A549 (cell line): Measurements from ENCODE around the gene NUAK2. TPM values are rescaled to one million over a fixed set of nuclear protein-coding genes. Genes with fewer than 3 reads are reported as not detected.

Experiments
- ATAC-seq, 2 experiments: fragments of 200-7000 bp in 1 of 2; fragments of >200 bp in 1 of 2; cut with Nextera tagmentation in 1 of 2; cut with Tn5 transposase in 1 of 2; 3 replicates each; pipeline versions ENCODE4 v1.8.0 to v1.9.1; 2018 to 2020; ENCODE audit warnings: mild to moderate bottlenecking in 1 of 2, moderate library complexity in 1 of 2
- CTCF ChIA-PET: fragments of 300-600 bp; sonication (Branson Sonifier 250); formaldehyde crosslinking; extraction: SDS; loops from one replicate; lab custom pipeline; 2021; ENCODE audit warnings: antibody characterized with exemption, inconsistent platforms; lab: Yijun Ruan, JAX
- POLR2A ChIA-PET: fragments of 350-600 bp; formaldehyde crosslinking; extraction: SDS; loops from one replicate; lab custom pipeline; 2021; ENCODE audit warnings: antibody characterized with exemption, inconsistent platforms; lab: Yijun Ruan, JAX
- DNase-seq, 2 experiments: peaks; one replicate each; pipeline versions ENCODE4 v3.0.0 to v3.0.0-alpha.2; 2011 to 2016; ENCODE audit warnings: low read depth in 1 of 2, low spot score in 1 of 2
- FAIRE-seq: peaks from 2 replicates; lab custom pipeline; 2011; peaks lifted over from hg19 to GRCh38; lab: Jason Lieb, UNC
- H3K27ac ChIP-seq, 2 experiments: fragments of >200 bp; sonication (Bioruptor Twin); formaldehyde crosslinking; 3 replicates each; pipeline ENCODE4 v1.5.1; 2016 to 2017
- H3K4me1 ChIP-seq: fragments of >200 bp; sonication (Bioruptor Twin); formaldehyde crosslinking; 3 replicates; pipeline ENCODE4 v1.6.1; 2016
- H3K4me2 ChIP-seq: fragments of >200 bp; sonication (Bioruptor Twin); formaldehyde crosslinking; 3 replicates; pipeline ENCODE4 v1.6.1; 2016
- H3K4me3 ChIP-seq: fragments of >200 bp; sonication (Bioruptor Twin); formaldehyde crosslinking; 3 replicates; pipeline ENCODE4 v1.5.1; 2016
- H3K9me3 ChIP-seq: fragments of >200 bp; sonication (Bioruptor Twin); formaldehyde crosslinking; 3 replicates; pipeline ENCODE4 v1.6.1; 2016
- BHLHE40 ChIP-seq: IDR thresholded peaks from 2 replicates; pipeline ENCODE4 v1.6.1; 2012; ENCODE audit warnings: low read depth, low read length, inconsistent platforms
- CHD4 ChIP-seq: fragments of 200-600 bp; sonication (generic); IDR thresholded peaks from 2 replicates; pipeline ENCODE4 v1.6.1; 2016; ENCODE audit warnings: antibody characterized with exemption, mild to moderate bottlenecking, borderline replicate concordance
- EHMT2 ChIP-seq: fragments of 200-600 bp; sonication (generic); IDR thresholded peaks from 2 replicates; pipeline ENCODE4 v1.6.1; 2016; ENCODE audit warnings: antibody characterized with exemption, low read depth, mild to moderate bottlenecking, moderate library complexity
- EP300 ChIP-seq, 2 experiments: fragments of >200 bp; sonication (Bioruptor Twin); formaldehyde crosslinking; IDR thresholded peaks; 2 replicates in 1 of 2; 3 replicates in 1 of 2; pipeline ENCODE4 v1.6.1; 2016 to 2017
- FOXS1 ChIP-seq: fragments of 250-450 bp; sonication (Bioruptor Pico); IDR thresholded peaks from 2 replicates; pipeline ENCODE4 v1.5.0; 2020; ENCODE audit warnings: mild to moderate bottlenecking, moderate library complexity
- HDAC2 ChIP-seq: fragments of 200-600 bp; sonication (generic); IDR thresholded peaks from 2 replicates; pipeline ENCODE4 v1.6.1; 2016
- HOXA7 ChIP-seq: fragments of 250-450 bp; sonication (Bioruptor Pico); IDR thresholded peaks from 2 replicates; pipeline ENCODE4 v1.5.0; 2020; ENCODE audit warnings: mild to moderate bottlenecking, moderate library complexity
- HOXB13 ChIP-seq: fragments of 250-450 bp; sonication (Bioruptor Pico); IDR thresholded peaks from 2 replicates; pipeline ENCODE4 v1.5.0; 2020; ENCODE audit warnings: low read depth, mild to moderate bottlenecking, moderate library complexity
- HOXB5 ChIP-seq: fragments of 250-450 bp; sonication (Bioruptor Pico); IDR thresholded peaks from 2 replicates; pipeline ENCODE4 v1.5.0; 2020; ENCODE audit warnings: mild to moderate bottlenecking, moderate library complexity
- KDM1A ChIP-seq: fragments of 200-600 bp; sonication (generic); IDR thresholded peaks from 2 replicates; pipeline ENCODE4 v1.6.1; 2016; ENCODE audit warnings: low read depth, mild to moderate bottlenecking
- KDM5A ChIP-seq: fragments of 200-600 bp; sonication (generic); IDR thresholded peaks from 2 replicates; pipeline ENCODE4 v1.6.1; 2016; ENCODE audit warnings: antibody characterized with exemption, mild to moderate bottlenecking
- NFE2L2 ChIP-seq: fragments of 150-350 bp; conservative IDR thresholded peaks from 2 replicates; pipeline ENCODE4 v1.6.1; 2014; ENCODE audit warnings: low read length
- PHF8 ChIP-seq: fragments of 200-600 bp; sonication (generic); IDR thresholded peaks from 2 replicates; pipeline ENCODE4 v1.6.1; 2016; ENCODE audit warnings: low read depth, mild to moderate bottlenecking, antibody characterized with exemption, moderate library complexity, borderline replicate concordance
- POLR2A ChIP-seq: IDR thresholded peaks from 2 replicates; pipeline ENCODE4 v1.6.1; 2012; ENCODE audit warnings: mild to moderate bottlenecking, low read length
- RAD21 ChIP-seq, 2 experiments: fragments of >200 bp in 1 of 2; sonication (Bioruptor Twin) in 1 of 2; formaldehyde crosslinking in 1 of 2; IDR thresholded peaks in 1 of 2; conservative IDR thresholded peaks in 1 of 2; 2 replicates in 1 of 2; 3 replicates in 1 of 2; pipeline ENCODE4 v1.6.1; 2012 to 2018; ENCODE audit warnings: inconsistent platforms in 1 of 2
- RCOR1 ChIP-seq: fragments of 150-350 bp; IDR thresholded peaks from 2 replicates; pipeline ENCODE4 v1.6.1; 2014; ENCODE audit warnings: antibody characterized with exemption, low read length, low read depth
- SMC3 ChIP-seq: fragments of >200 bp; sonication (Bioruptor Twin); formaldehyde crosslinking; IDR thresholded peaks from 3 replicates; pipeline ENCODE4 v1.6.1; 2018; ENCODE audit warnings: inconsistent platforms
- SREBF2 ChIP-seq: fragments of 450-650 bp; IDR thresholded peaks from 2 replicates; pipeline ENCODE4 v1.6.1; 2014; ENCODE audit warnings: mild to moderate bottlenecking, moderate library complexity
- TP53 ChIP-seq: fragments of 250-450 bp; sonication (Bioruptor Pico); IDR thresholded peaks from 2 replicates; pipeline ENCODE4 v1.5.0; 2021; ENCODE audit warnings: mild to moderate bottlenecking, moderate library complexity
- ZC3H11A ChIP-seq: fragments of 450-650 bp; IDR thresholded peaks from 2 replicates; pipeline ENCODE4 v1.6.1; 2014; ENCODE audit warnings: antibody characterized with exemption, mild to moderate bottlenecking
- ZFP36 ChIP-seq: fragments of 450-650 bp; IDR thresholded peaks from 2 replicates; pipeline ENCODE4 v1.6.1; 2014; ENCODE audit warnings: borderline replicate concordance; ENCODE audit not compliant: partially characterized antibody
- WGBS: methylation state at CpG from one replicate; pipeline ENCODE4 v1.1.6; 2017; ENCODE audit errors: missing lambda C conversion rate; 5-methylcytosine and 5-hydroxymethylcytosine counted together
- polyA plus RNA-seq, 4 experiments: library from polyadenylated mRNA; depleted of rRNA in 3 of 4; stranded (reverse); fragments of >200 nt; fragmentation: RNase III in 1 of 4; extraction: RNeasy Plus Mini Kit Qiagen cat#74134 plus additional on column Dnase treatment in 1 of 4; gene quantifications; 2 replicates in 3 of 4; 3 replicates in 1 of 4; pipeline ENCODE4 v1.2.3, GENCODE V29; 2011 to 2017
- TF ChIP-seq, protein P1 (sequence below): fragments of 450-650 bp; IDR thresholded peaks from 2 replicates; pipeline ENCODE4 v1.6.1; 2014; ENCODE audit warnings: antibody characterized with exemption
- TF ChIP-seq, protein P2 (sequence below): fragments of >200 bp; sonication (Bioruptor Twin); formaldehyde crosslinking; IDR thresholded peaks from 3 replicates; pipeline ENCODE4 v1.5.1; 2016
- TF ChIP-seq, protein P3 (sequence below): IDR thresholded peaks from 2 replicates; pipeline ENCODE4 v1.6.1; 2012
- TF ChIP-seq, protein P4 (sequence below): fragments of 250-450 bp; sonication (Bioruptor Pico); IDR thresholded peaks from 2 replicates; pipeline ENCODE4 v1.5.0; 2021; ENCODE audit warnings: mild to moderate bottlenecking, moderate library complexity, borderline replicate concordance

NUAK2 gene
- polyA plus RNA-seq, 2 of the 4 experiments (the other 2 are of a cell fraction) = 29.7 to 37.8 TPM

DNA sequence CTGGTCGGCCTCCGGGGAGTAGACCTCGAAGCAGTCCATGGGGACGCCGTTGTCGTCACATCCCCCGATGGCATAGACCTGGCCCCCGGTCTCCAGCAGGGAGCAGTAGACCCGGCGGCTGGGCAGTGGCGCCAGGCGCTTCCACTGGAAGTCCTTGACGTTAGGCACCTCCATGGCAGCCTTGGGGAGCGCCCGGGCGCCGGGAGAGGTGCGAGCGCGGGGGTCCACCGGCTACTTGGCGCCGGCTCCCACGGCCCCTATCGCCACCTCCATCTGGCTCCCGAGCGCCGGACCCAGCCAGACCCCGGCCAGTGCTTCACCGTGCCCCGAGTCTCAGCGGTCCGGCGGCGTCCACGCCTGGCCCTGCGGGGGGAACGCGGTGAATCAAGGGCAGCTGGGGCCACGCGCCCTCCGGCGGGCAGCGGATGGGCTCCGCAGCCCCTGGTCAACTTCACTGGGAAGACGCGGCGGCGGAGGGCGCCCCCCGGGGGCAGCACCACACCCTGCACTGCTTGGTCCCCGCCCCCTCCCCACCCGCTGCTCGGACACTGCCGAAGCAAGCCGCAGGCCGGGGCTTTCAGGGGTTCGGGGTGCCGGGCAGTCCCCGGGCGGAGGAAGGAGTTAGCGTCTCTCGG is 22.0 kb upstream of the NUAK2 start:
- peak overlapping the region; percentile 66 for H3K4me3 ChIP-seq
- peak overlapping the region; percentile 64 to 86 for H3K27ac ChIP-seq
- CTCF ChIA-PET = interaction anchor here (1.3 to 67.1 kb wide), 6 partner anchors 11 to 182 kb away, joined by 3 to 3627 read pairs (median 12); partner anchors contain the start of gene NUAK2
- H3K4me1 ChIP-seq = peaks cover 14% of the 10 kb centered on the region; the same call in 2 of the 3 replicates
- FAIRE-seq = no peak
- peak; percentile 89 to 94 for ATAC-seq
- DNase-seq = peak; percentile 69 to 73
- 0% methylated on average over 2 of the region's 63 CpGs for WGBS
- peak overlapping the region; percentile 100 for H3K4me2 ChIP-seq
- TF ChIP-seq, protein P1, sequence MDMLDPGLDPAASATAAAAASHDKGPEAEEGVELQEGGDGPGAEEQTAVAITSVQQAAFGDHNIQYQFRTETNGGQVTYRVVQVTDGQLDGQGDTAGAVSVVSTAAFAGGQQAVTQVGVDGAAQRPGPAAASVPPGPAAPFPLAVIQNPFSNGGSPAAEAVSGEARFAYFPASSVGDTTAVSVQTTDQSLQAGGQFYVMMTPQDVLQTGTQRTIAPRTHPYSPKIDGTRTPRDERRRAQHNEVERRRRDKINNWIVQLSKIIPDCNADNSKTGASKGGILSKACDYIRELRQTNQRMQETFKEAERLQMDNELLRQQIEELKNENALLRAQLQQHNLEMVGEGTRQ = no peak
- TF ChIP-seq, protein P2, sequence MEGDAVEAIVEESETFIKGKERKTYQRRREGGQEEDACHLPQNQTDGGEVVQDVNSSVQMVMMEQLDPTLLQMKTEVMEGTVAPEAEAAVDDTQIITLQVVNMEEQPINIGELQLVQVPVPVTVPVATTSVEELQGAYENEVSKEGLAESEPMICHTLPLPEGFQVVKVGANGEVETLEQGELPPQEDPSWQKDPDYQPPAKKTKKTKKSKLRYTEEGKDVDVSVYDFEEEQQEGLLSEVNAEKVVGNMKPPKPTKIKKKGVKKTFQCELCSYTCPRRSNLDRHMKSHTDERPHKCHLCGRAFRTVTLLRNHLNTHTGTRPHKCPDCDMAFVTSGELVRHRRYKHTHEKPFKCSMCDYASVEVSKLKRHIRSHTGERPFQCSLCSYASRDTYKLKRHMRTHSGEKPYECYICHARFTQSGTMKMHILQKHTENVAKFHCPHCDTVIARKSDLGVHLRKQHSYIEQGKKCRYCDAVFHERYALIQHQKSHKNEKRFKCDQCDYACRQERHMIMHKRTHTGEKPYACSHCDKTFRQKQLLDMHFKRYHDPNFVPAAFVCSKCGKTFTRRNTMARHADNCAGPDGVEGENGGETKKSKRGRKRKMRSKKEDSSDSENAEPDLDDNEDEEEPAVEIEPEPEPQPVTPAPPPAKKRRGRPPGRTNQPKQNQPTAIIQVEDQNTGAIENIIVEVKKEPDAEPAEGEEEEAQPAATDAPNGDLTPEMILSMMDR = peak; percentile 38
- TF ChIP-seq HOXB13 (CRISPR knock-in tag) (0 out of 2 replicates have a peak, but pooled peaks have one; percentile 41), FOXS1 (no peak), HOXB5 (peak; percentile 58; the same call in 1 of the 2 replicates), SREBF2 (no peak), POLR2A (no peak), PHF8 (no peak), HDAC2 (no peak), RCOR1 (no peak), EHMT2 (no peak), CHD4 (no peak), HOXA7 (no peak), SMC3 (peak; percentile 23; the same call in 1 of the 3 replicates), TP53 (CRISPR knock-in tag) (no peak), RAD21 (conservative IDR thresholded peaks at IDR 0.05 in 1 of 2, IDR thresholded peaks at IDR 0.05 in 1 of 2) (peak; percentile 9 to 13; a peak in 1 of 5 replicates), ZC3H11A (no peak)
- TF ChIP-seq, protein P3, sequence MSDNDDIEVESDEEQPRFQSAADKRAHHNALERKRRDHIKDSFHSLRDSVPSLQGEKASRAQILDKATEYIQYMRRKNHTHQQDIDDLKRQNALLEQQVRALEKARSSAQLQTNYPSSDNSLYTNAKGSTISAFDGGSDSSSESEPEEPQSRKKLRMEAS = peak; percentile 66; the same call in 1 of the 2 replicates
- TF ChIP-seq, protein P4, sequence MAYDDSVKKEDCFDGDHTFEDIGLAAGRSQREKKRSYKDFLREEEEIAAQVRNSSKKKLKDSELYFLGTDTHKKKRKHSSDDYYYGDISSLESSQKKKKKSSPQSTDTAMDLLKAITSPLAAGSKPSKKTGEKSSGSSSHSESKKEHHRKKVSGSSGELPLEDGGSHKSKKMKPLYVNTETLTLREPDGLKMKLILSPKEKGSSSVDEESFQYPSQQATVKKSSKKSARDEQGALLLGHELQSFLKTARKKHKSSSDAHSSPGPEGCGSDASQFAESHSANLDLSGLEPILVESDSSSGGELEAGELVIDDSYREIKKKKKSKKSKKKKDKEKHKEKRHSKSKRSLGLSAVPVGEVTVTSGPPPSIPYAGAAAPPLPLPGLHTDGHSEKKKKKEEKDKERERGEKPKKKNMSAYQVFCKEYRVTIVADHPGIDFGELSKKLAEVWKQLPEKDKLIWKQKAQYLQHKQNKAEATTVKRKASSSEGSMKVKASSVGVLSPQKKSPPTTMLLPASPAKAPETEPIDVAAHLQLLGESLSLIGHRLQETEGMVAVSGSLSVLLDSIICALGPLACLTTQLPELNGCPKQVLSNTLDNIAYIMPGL (CRISPR knock-in tag) = peak; percentile 58; the same call in 1 of the 2 replicates
- H3K9me3 ChIP-seq = no peaks in the 10 kb centered on the region
- POLR2A ChIA-PET = no interaction called here

DNA sequence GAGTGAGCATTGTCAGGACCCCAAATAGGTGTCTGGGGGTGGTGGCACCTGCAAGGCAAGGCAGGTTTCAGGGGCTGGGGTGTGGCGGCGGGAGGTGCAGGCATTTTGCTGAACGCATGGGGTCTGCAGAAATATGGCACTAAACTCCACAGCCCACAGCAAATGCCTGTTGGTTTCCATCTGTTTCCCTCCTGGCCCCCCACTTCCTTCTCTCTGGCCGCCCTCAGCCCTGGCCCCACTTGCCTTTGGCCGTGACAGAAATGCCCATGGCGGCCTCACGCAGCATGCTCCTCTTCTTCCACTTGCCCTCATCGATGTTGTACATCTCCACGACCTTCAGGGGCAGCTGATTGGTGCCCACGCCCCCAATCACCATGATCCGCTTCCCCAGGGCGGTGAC is 21.4 kb upstream of the NUAK2 start:
- DNase-seq = no peak
- Histone ChIP-seq H3K9me3 (no peaks in the 10 kb centered on the region), H3K4me2 (peak overlapping the region; percentile 100), H3K4me3 (peak overlapping the region; percentile 66; the same call in 2 of the 3 replicates), H3K4me1 (peaks cover 14% of the 10 kb centered on the region; the same call in 2 of the 3 replicates), H3K27ac (peak overlapping the region in 1 of 2 experiments; percentile 86; a peak in 1 of 6 replicates)
- ChIA-PET POLR2A (no interaction called here), CTCF (interaction anchor here (1.1 to 67.1 kb wide), 6 partner anchors 11 to 182 kb away, joined by 3 to 3627 read pairs (median 11); partner anchors contain the start of gene NUAK2)
- ATAC-seq = no peak
- TF ChIP-seq NFE2L2 (no peak), EP300 (IDR thresholded peaks at IDR 0.05) (no peak), RAD21 (conservative IDR thresholded peaks at IDR 0.05 in 1 of 2, IDR thresholded peaks at IDR 0.05 in 1 of 2) (no peak), SREBF2 (no peak), RCOR1 (no peak), ZFP36 (no peak), KDM5A (no peak), KDM1A (no peak), BHLHE40 (no peak)
- WGBS = 91% methylated on average over 12 of the region's 12 CpGs
- FAIRE-seq = no peak
